H9 (cell line): ENCODE results near the gene ZNF423. TPM values are rescaled to one million over a fixed set of nuclear protein-coding genes. Genes with fewer than 3 reads are reported as not detected.
A peak's percentile ranks its signal among the peaks of the same experiment; 100 is the strongest.

Experiments used
- DNase-seq: peaks from one replicate; pipeline ENCODE4 v3.0.0-alpha.2; 2017
- H2AFZ ChIP-seq: one replicate; pipeline ENCODE4 v1.6.1; 2013; ENCODE audit warnings: mild to moderate bottlenecking, low read length, control low read depth, moderate library complexity
- H2AK5ac ChIP-seq: 2 replicates; pipeline ENCODE4 v1.6.1; 2013; ENCODE audit warnings: low read length, control low read depth, mixed read lengths; ENCODE audit not compliant: insufficient read length
- H2BK120ac ChIP-seq: one replicate; pipeline ENCODE4 v1.6.1; 2013; ENCODE audit warnings: low read depth, mild to moderate bottlenecking, low read length, control low read depth, inconsistent platforms; ENCODE audit not compliant: poor library complexity, severe bottlenecking
- H2BK12ac ChIP-seq: 2 replicates; pipeline ENCODE4 v1.6.1; 2013; ENCODE audit warnings: low read length, control low read depth, mixed read lengths, low read depth; ENCODE audit not compliant: insufficient read length
- H2BK15ac ChIP-seq: 2 replicates; pipeline ENCODE4 v1.6.1; 2013; ENCODE audit warnings: low read depth, low read length, control low read depth
- H2BK20ac ChIP-seq: one replicate; pipeline ENCODE4 v1.6.1; 2013; ENCODE audit warnings: low read depth, mild to moderate bottlenecking, low read length, control low read depth, inconsistent platforms; ENCODE audit not compliant: poor library complexity, severe bottlenecking
- H2BK5ac ChIP-seq: 2 replicates; pipeline ENCODE4 v1.6.1; 2013; ENCODE audit warnings: low read length, control low read depth, mixed read lengths; ENCODE audit not compliant: insufficient read length
- H3K14ac ChIP-seq: 2 replicates; pipeline ENCODE4 v1.6.1; 2013; ENCODE audit warnings: low read length, control low read depth; ENCODE audit not compliant: insufficient read depth
- H3K18ac ChIP-seq: 2 replicates; pipeline ENCODE4 v1.6.1; 2013; ENCODE audit warnings: low read depth, mild to moderate bottlenecking, mixed read lengths, low read length, control low read depth; ENCODE audit not compliant: insufficient read length
- H3K23ac ChIP-seq: 2 replicates; pipeline ENCODE4 v1.6.1; 2013; ENCODE audit warnings: low read length, control low read depth, mixed read lengths, low read depth; ENCODE audit not compliant: insufficient read length
- H3K23me2 ChIP-seq: 2 replicates; pipeline ENCODE4 v1.6.1; 2013; ENCODE audit warnings: low read depth, mild to moderate bottlenecking, mixed read lengths, low read length, control low read depth; ENCODE audit not compliant: insufficient read length, poor library complexity, severe bottlenecking
- H3K27ac ChIP-seq: 2 replicates; pipeline ENCODE4 v1.5.1; 2013; ENCODE audit warnings: low read length, control low read depth, mixed read lengths, low read depth; ENCODE audit not compliant: insufficient read length
- H3K27me3 ChIP-seq: 2 replicates; pipeline ENCODE4 v1.6.1; 2013; ENCODE audit warnings: low read length, control low read depth, inconsistent platforms; ENCODE audit not compliant: insufficient read depth
- H3K4ac ChIP-seq: 2 replicates; pipeline ENCODE4 v1.6.1; 2013; ENCODE audit warnings: low read depth, mild to moderate bottlenecking, control low read depth, inconsistent platforms, low read length, moderate library complexity
- H3K4me1 ChIP-seq: 2 replicates; pipeline ENCODE4 v1.6.1; 2013; ENCODE audit warnings: low read length, control low read depth, inconsistent platforms; ENCODE audit not compliant: insufficient read depth
- H3K4me2 ChIP-seq: 2 replicates; pipeline ENCODE4 v1.6.1; 2013; ENCODE audit warnings: low read length, control low read depth, mixed read lengths; ENCODE audit not compliant: insufficient read length, insufficient read depth
- H3K56ac ChIP-seq: 2 replicates; pipeline ENCODE4 v1.6.1; 2013; ENCODE audit warnings: low read depth, mild to moderate bottlenecking, mixed read lengths, low read length, control low read depth; ENCODE audit not compliant: insufficient read length
- H3K79me1 ChIP-seq: 2 replicates; pipeline ENCODE4 v1.6.1; 2013; ENCODE audit warnings: low read depth, mild to moderate bottlenecking, moderate library complexity, low read length, control low read depth, inconsistent platforms; ENCODE audit not compliant: insufficient read depth, poor library complexity, severe bottlenecking
- H3K79me2 ChIP-seq: 2 replicates; pipeline ENCODE4 v1.6.1; 2013; ENCODE audit warnings: low read length, control low read depth, inconsistent platforms; ENCODE audit not compliant: insufficient read depth
- H3K9ac ChIP-seq: 2 replicates; pipeline ENCODE4 v1.6.1; 2013; ENCODE audit warnings: low read length, control low read depth, mixed read lengths; ENCODE audit not compliant: insufficient read length; ENCODE audit errors: extremely low read depth
- H3K9me3 ChIP-seq: one replicate; pipeline ENCODE4 v1.6.1; 2013; ENCODE audit warnings: low read depth, low read length, inconsistent platforms; ENCODE audit not compliant: control insufficient read depth
- H3T11ph ChIP-seq: one replicate; pipeline ENCODE4 v1.6.1; 2013; ENCODE audit warnings: mild to moderate bottlenecking, low read length, control low read depth, inconsistent platforms
- H4K20me1 ChIP-seq: one replicate; pipeline ENCODE4 v1.6.1; 2013; ENCODE audit not compliant: control insufficient read depth, insufficient read length, insufficient read depth
- H4K5ac ChIP-seq: 2 replicates; pipeline ENCODE4 v1.6.1; 2013; ENCODE audit warnings: low read depth, mild to moderate bottlenecking, mixed read lengths, low read length, control low read depth; ENCODE audit not compliant: insufficient read length
- H4K8ac ChIP-seq: replicated peaks from 2 replicates; pipeline ENCODE4 v1.6.1; 2013; ENCODE audit warnings: low read length, control low read depth, mixed read lengths, low read depth; ENCODE audit not compliant: insufficient read length
- H4K91ac ChIP-seq: 2 replicates; pipeline ENCODE4 v1.6.1; 2013; ENCODE audit warnings: low read depth, mild to moderate bottlenecking, moderate library complexity, mixed read lengths, low read length, control low read depth; ENCODE audit not compliant: insufficient read length
- H3K27ac Mint-ChIP-seq, 3 experiments: 2 replicates in 2 of 3; 3 replicates in 1 of 3; pipeline ENCODE4 v1.8.0; 2020 to 2021; ENCODE audit warnings: mixed read lengths in 3 of 3, mild to moderate bottlenecking in 1 of 3, moderate library complexity in 1 of 3
- H3K27me3 Mint-ChIP-seq: 2 replicates; pipeline ENCODE4 v1.8.0; 2021; ENCODE audit warnings: low read depth, mild to moderate bottlenecking, moderate library complexity, mixed read lengths
- H3K36me3 Mint-ChIP-seq, 3 experiments: 2 replicates in 2 of 3; 3 replicates in 1 of 3; pipeline ENCODE4 v1.8.0; 2020 to 2021; ENCODE audit warnings: low read depth in 3 of 3, mixed read lengths in 3 of 3; ENCODE audit not compliant: insufficient read depth in 1 of 3
- H3K4me1 Mint-ChIP-seq, 2 experiments: 2 replicates each; pipeline ENCODE4 v1.8.0; 2020; ENCODE audit warnings: mixed read lengths in 2 of 2
- H3K4me3 Mint-ChIP-seq, 2 experiments: 2 replicates in 1 of 2; 3 replicates in 1 of 2; pipeline ENCODE4 v1.8.0; 2020 to 2021; ENCODE audit warnings: mild to moderate bottlenecking in 2 of 2, mixed read lengths in 2 of 2, moderate library complexity in 1 of 2
- H3K9me3 Mint-ChIP-seq, 2 experiments: 2 replicates in 1 of 2; 3 replicates in 1 of 2; pipeline ENCODE4 v1.8.0; 2020; ENCODE audit warnings: mild to moderate bottlenecking in 2 of 2, mixed read lengths in 2 of 2, moderate library complexity in 1 of 2
- WGBS: extraction: QIAGEN DNeasy Blood & Tissue Kit; methylation state at CpG from one replicate; pipeline ENCODE4 v1.1.7; 2013; ENCODE audit warnings: missing lambda C conversion rate, low lambda C conversion rate, mixed read lengths; ENCODE audit not compliant: insufficient read length; ENCODE audit errors: extremely low coverage; 5-methylcytosine and 5-hydroxymethylcytosine counted together
- total RNA-seq: library from RNA; stranded (reverse); gene quantifications from 2 replicates; pipeline ENCODE4 v1.2.1, GENCODE V29; 2021
- TF ChIP-seq, protein P1 (sequence below): fragments of 200-600 bp; sonication (generic); conservative IDR thresholded peaks from 3 replicates; pipeline ENCODE4 v1.8.0; 2021; ENCODE audit warnings: antibody characterized with exemption, mild to moderate bottlenecking

ZNF423 gene
- total RNA-seq, 1 experiment from 2014 or later: 51.5 TPM

DNA sequence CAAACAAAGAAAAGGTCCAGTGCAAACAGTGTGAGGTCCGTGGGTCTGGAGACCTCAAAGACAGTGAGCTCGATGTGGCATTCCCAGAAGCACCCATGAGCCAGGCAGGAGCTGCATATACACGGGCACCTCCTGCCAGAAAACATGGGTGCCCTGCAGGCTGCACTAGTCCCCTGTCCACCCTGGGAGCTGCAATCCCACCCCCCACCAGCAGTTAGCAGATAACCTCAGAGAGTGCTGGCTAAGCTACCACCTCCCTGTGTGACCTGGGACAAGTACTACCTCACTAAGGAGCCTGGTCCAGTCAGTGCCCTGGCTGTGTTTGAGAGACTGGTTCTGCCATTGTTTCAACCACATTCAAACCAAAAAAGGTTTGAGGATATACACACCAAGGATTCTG lies 135.7 kb downstream of the ZNF423 start:
- TF ChIP-seq, protein P1, sequence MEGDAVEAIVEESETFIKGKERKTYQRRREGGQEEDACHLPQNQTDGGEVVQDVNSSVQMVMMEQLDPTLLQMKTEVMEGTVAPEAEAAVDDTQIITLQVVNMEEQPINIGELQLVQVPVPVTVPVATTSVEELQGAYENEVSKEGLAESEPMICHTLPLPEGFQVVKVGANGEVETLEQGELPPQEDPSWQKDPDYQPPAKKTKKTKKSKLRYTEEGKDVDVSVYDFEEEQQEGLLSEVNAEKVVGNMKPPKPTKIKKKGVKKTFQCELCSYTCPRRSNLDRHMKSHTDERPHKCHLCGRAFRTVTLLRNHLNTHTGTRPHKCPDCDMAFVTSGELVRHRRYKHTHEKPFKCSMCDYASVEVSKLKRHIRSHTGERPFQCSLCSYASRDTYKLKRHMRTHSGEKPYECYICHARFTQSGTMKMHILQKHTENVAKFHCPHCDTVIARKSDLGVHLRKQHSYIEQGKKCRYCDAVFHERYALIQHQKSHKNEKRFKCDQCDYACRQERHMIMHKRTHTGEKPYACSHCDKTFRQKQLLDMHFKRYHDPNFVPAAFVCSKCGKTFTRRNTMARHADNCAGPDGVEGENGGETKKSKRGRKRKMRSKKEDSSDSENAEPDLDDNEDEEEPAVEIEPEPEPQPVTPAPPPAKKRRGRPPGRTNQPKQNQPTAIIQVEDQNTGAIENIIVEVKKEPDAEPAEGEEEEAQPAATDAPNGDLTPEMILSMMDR: 0 out of 3 replicates have a peak, but pooled peaks have one; percentile 10
- H3K56ac ChIP-seq: no peak overlapping the region
- no peak overlapping the region for H4K5ac ChIP-seq
- no peak overlapping the region for H2BK5ac ChIP-seq
- H3K4me2 ChIP-seq: no peak overlapping the region
- H2AK5ac ChIP-seq: no peak overlapping the region
- no peaks in the 10 kb centered on the region for H4K20me1 ChIP-seq
- no peak overlapping the region for H2BK120ac ChIP-seq
- H3K27me3 ChIP-seq: no peaks in the 10 kb centered on the region
- H3K36me3 Mint-ChIP-seq: peaks cover 10 to 32% (median 16%) of the 10 kb centered on the region in 3 experiments
- no peak overlapping the region for H4K8ac ChIP-seq
- H3K4me1 Mint-ChIP-seq: peaks cover 19 to 32% of the 10 kb centered on the region in 2 experiments
- WGBS: no CpG with 5 or more reads among the region's 3 CpGs
- H2BK20ac ChIP-seq: no peak overlapping the region
- no peak for DNase-seq
- H3K23ac ChIP-seq: no peak overlapping the region
- H3K23me2 ChIP-seq: no peaks in the 10 kb centered on the region
- no peak overlapping the region for H4K91ac ChIP-seq
- no peak overlapping the region for H3K4me3 Mint-ChIP-seq
- no peak overlapping the region for H3K9ac ChIP-seq
- no peak overlapping the region for H3K18ac ChIP-seq
- no peaks in the 10 kb centered on the region for H3K27me3 Mint-ChIP-seq
- H3K79me1 ChIP-seq: no peaks in the 10 kb centered on the region
- no peak overlapping the region for H3K27ac ChIP-seq
- H3K9me3 ChIP-seq: no peaks in the 10 kb centered on the region
- no peak overlapping the region for H2BK15ac ChIP-seq
- H3K79me2 ChIP-seq: no peaks in the 10 kb centered on the region
- H3K4me1 ChIP-seq: no peaks in the 10 kb centered on the region
- no peak overlapping the region for H2AFZ ChIP-seq
- H3K4ac ChIP-seq: no peak overlapping the region
- H3K14ac ChIP-seq: no peak overlapping the region
- no peaks in the 10 kb centered on the region for H3K9me3 Mint-ChIP-seq
- peak overlapping the region in 1 of 3 experiments; percentile 73; a peak in 1 of 7 replicates for H3K27ac Mint-ChIP-seq
- no peak overlapping the region for H2BK12ac ChIP-seq
- no peak overlapping the region for H3T11ph ChIP-seq
